Loucy (cell line): ENCODE measurements around the gene MTHFD2L.

Experiments
- H2AFZ ChIP-seq: fragments of 200-600 bp; sonication (generic); 2 replicates; pipeline ENCODE4 v1.6.0; 2016; ENCODE audit warnings: antibody characterized with exemption, mild to moderate bottlenecking, low read length, moderate library complexity
- H3F3A ChIP-seq: fragments of 200-600 bp; 2 replicates; pipeline ENCODE4 v1.6.0; 2016; ENCODE audit warnings: antibody characterized with exemption, low read depth, mild to moderate bottlenecking
- H3K27me3 ChIP-seq: fragments of 200-600 bp; sonication (generic); 2 replicates; pipeline ENCODE4 v1.6.1; 2014; ENCODE audit warnings: low read length, mild to moderate bottlenecking; ENCODE audit not compliant: insufficient read depth, poor library complexity, severe bottlenecking
- H3K36me3 ChIP-seq: fragments of 200-600 bp; sonication (generic); 2 replicates; pipeline ENCODE4 v1.6.1; 2016; ENCODE audit warnings: low read length; ENCODE audit not compliant: insufficient read depth
- H3K4me1 ChIP-seq: fragments of 200-600 bp; sonication (generic); 2 replicates; pipeline ENCODE4 v1.5.1; 2014; ENCODE audit warnings: low read length, mild to moderate bottlenecking; ENCODE audit not compliant: insufficient read depth, poor library complexity, severe bottlenecking
- H3K4me2 ChIP-seq: fragments of 200-600 bp; sonication (generic); 2 replicates; pipeline ENCODE4 v1.6.0; 2014; ENCODE audit warnings: antibody characterized with exemption, low read length, low read depth, mild to moderate bottlenecking; ENCODE audit not compliant: poor library complexity, severe bottlenecking
- H3K4me3 ChIP-seq: fragments of 200-600 bp; sonication (generic); 2 replicates; pipeline ENCODE4 v1.5.1; 2014; ENCODE audit warnings: low read length, mild to moderate bottlenecking, mixed read lengths; ENCODE audit not compliant: poor library complexity, severe bottlenecking
- H3K79me2 ChIP-seq: fragments of 200-600 bp; sonication (generic); 2 replicates; pipeline ENCODE4 v1.6.1; 2014; ENCODE audit warnings: low read length; ENCODE audit not compliant: insufficient read depth
- H3K9ac ChIP-seq: fragments of 200-600 bp; sonication (generic); 2 replicates; pipeline ENCODE4 v1.6.0; 2014; ENCODE audit warnings: mild to moderate bottlenecking, low read depth, low read length, moderate library complexity; ENCODE audit not compliant: poor library complexity, severe bottlenecking
- H3K9me2 ChIP-seq: fragments of 200-600 bp; sonication (generic); replicated peaks from 2 replicates; pipeline ENCODE4 v1.6.1; 2016; ENCODE audit warnings: low read depth, low read length, mixed read lengths
- H3K9me3 ChIP-seq: fragments of 200-600 bp; sonication (generic); 2 replicates; pipeline ENCODE4 v1.6.1; 2014; ENCODE audit warnings: mild to moderate bottlenecking, antibody characterized with exemption, low read length, low read depth; ENCODE audit not compliant: insufficient read depth
- H4K20me1 ChIP-seq: fragments of 200-600 bp; sonication (generic); 2 replicates; pipeline ENCODE4 v1.6.0; 2014; ENCODE audit warnings: antibody characterized with exemption, low read length, mild to moderate bottlenecking; ENCODE audit not compliant: insufficient read depth, poor library complexity, severe bottlenecking
- EZH2phosphoT487 ChIP-seq: fragments of 200-600 bp; IDR thresholded peaks from 2 replicates; pipeline ENCODE4 v1.6.1; 2018; ENCODE audit warnings: antibody characterized with exemption, mild to moderate bottlenecking, moderate library complexity, borderline replicate concordance
- TF ChIP-seq, protein P1 (sequence below): fragments of 200-600 bp; sonication (generic); conservative IDR thresholded peaks from 2 replicates; pipeline ENCODE4 v1.5.1; 2014; ENCODE audit warnings: mild to moderate bottlenecking, antibody characterized with exemption, low read length

MTHFD2L gene

DNA sequence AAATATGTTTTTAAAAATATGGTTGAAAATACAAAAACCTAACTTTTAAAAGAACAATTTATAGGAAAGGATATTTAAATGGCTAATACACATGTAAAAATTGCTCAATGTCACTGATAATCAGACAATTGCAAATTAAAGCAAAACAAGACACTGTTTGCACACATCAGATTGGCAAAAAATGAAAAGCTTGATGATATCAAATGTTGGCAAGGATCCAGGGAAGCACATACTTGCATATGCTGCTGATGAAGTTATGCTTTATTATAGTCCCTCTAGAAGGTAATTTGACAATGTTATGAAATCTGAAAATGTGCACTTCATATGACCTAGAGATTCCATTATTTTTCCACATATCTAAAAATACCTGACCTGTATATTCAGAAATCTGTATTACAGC is 104.6 kb downstream of the MTHFD2L start:
- no peaks in the 10 kb centered on the region for H3K79me2 ChIP-seq
- no peaks in the 10 kb centered on the region for H3K36me3 ChIP-seq
- no peak overlapping the region for H3K9ac ChIP-seq
- H3K27me3 ChIP-seq: no peaks in the 10 kb centered on the region
- no peaks in the 10 kb centered on the region for H3K9me2 ChIP-seq
- H3K4me1 ChIP-seq: no peaks in the 10 kb centered on the region
- H3K4me3 ChIP-seq: no peak overlapping the region
- no peak overlapping the region for H2AFZ ChIP-seq
- H3K4me2 ChIP-seq: no peak overlapping the region
- no peaks in the 10 kb centered on the region for H3F3A ChIP-seq
- no peak for TF ChIP-seq EZH2phosphoT487
- TF ChIP-seq, protein P1, sequence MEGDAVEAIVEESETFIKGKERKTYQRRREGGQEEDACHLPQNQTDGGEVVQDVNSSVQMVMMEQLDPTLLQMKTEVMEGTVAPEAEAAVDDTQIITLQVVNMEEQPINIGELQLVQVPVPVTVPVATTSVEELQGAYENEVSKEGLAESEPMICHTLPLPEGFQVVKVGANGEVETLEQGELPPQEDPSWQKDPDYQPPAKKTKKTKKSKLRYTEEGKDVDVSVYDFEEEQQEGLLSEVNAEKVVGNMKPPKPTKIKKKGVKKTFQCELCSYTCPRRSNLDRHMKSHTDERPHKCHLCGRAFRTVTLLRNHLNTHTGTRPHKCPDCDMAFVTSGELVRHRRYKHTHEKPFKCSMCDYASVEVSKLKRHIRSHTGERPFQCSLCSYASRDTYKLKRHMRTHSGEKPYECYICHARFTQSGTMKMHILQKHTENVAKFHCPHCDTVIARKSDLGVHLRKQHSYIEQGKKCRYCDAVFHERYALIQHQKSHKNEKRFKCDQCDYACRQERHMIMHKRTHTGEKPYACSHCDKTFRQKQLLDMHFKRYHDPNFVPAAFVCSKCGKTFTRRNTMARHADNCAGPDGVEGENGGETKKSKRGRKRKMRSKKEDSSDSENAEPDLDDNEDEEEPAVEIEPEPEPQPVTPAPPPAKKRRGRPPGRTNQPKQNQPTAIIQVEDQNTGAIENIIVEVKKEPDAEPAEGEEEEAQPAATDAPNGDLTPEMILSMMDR: no peak
- H3K9me3 ChIP-seq: no peaks in the 10 kb centered on the region
- H4K20me1 ChIP-seq: no peaks in the 10 kb centered on the region

DNA sequence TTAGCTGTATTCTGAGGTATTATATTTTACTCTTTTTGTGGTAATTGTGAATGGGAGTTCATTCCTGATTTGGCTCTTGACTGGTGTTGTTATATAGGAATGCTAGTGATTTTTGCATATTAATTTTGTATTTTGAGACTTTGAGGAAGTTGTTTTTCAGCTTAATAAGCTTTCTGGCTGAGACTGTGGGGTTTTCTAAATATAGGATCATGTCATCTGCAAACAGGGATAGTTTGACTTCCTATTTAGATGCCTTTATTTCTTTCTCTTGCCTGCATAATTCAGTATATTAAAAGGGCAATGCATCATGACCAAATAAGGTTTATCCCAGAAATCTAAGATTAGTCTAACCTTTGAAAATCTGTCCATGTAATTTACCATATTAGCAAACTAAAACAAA is 105.6 kb downstream of the MTHFD2L start:
- Histone ChIP-seq H3K4me2 (no peak overlapping the region), H2AFZ (no peak overlapping the region), H3K4me3 (no peak overlapping the region), H3K79me2 (no peaks in the 10 kb centered on the region), H3K36me3 (no peaks in the 10 kb centered on the region), H3K27me3 (no peaks in the 10 kb centered on the region), H3K9ac (no peak overlapping the region), H3K9me3 (no peaks in the 10 kb centered on the region), H4K20me1 (no peaks in the 10 kb centered on the region), H3K4me1 (peaks cover 9% of the 10 kb centered on the region), H3K9me2 (no peaks in the 10 kb centered on the region), H3F3A (no peaks in the 10 kb centered on the region)
- no peak for TF ChIP-seq EZH2phosphoT487
- TF ChIP-seq, protein P1: no peak

GRCh38 chr4:74266081-74266480 is 108.2 kb downstream of the MTHFD2L start:
- no peak overlapping the region for H3K4me2 ChIP-seq
- no peaks in the 10 kb centered on the region for H4K20me1 ChIP-seq
- H3K9me2 ChIP-seq: no peaks in the 10 kb centered on the region
- H3K4me1 ChIP-seq: peaks cover 11% of the 10 kb centered on the region
- H3K9ac ChIP-seq: no peak overlapping the region
- no peaks in the 10 kb centered on the region for H3F3A ChIP-seq
- no peaks in the 10 kb centered on the region for H3K9me3 ChIP-seq
- no peaks in the 10 kb centered on the region for H3K27me3 ChIP-seq
- H3K79me2 ChIP-seq: no peaks in the 10 kb centered on the region
- no peak overlapping the region for H3K4me3 ChIP-seq
- no peak overlapping the region for H2AFZ ChIP-seq
- H3K36me3 ChIP-seq: no peaks in the 10 kb centered on the region
- TF ChIP-seq, protein P1: no peak
- no peak for TF ChIP-seq EZH2phosphoT487
